GM23338 (cell line): Measurements from ENCODE around the gene ZMYND8. TPM values are rescaled to one million over a fixed set of nuclear protein-coding genes. Genes with fewer than 3 reads are reported as not detected.
"Not testable (repeated sequence)": the region's sequence is repeated elsewhere in the genome, so short reads cannot be mapped to it uniquely, and the experiment has no call there.

Source experiments
- ATAC-seq: fragments of 200-7000 bp; cut with Tn5 transposase; 3 replicates; pipeline ENCODE4 v1.9.1; 2020
- DNase-seq: peaks from one replicate; pipeline ENCODE4 v3.0.0-alpha.2; 2015; ENCODE audit warnings: low spot score
- H2AFZ ChIP-seq: fragments of 200-600 bp; sonication (generic); 2 replicates; pipeline ENCODE4 v1.8.0; 2016; ENCODE audit warnings: antibody characterized with exemption, mild to moderate bottlenecking, moderate library complexity
- H3F3A ChIP-seq: fragments of 200-600 bp; sonication (generic); replicated peaks from 2 replicates; pipeline ENCODE4 v1.8.0; 2017; ENCODE audit warnings: antibody characterized with exemption, mixed run types, low read depth
- H3K27ac ChIP-seq: fragments of 200-600 bp; sonication (generic); 2 replicates; pipeline ENCODE4 v1.6.1; 2016; ENCODE audit warnings: low read depth
- H3K27me3 ChIP-seq: fragments of 200-600 bp; sonication (generic); 2 replicates; pipeline ENCODE4 v1.8.0; 2016; ENCODE audit warnings: mild to moderate bottlenecking, mixed run types, moderate library complexity; ENCODE audit not compliant: insufficient read depth
- H3K36me3 ChIP-seq: fragments of 200-600 bp; sonication (generic); 2 replicates; pipeline ENCODE4 v1.8.0; 2016; ENCODE audit warnings: mild to moderate bottlenecking; ENCODE audit not compliant: insufficient read depth
- H3K4me1 ChIP-seq: fragments of 200-600 bp; sonication (generic); 2 replicates; pipeline ENCODE4 v1.8.0; 2016; ENCODE audit warnings: mild to moderate bottlenecking, moderate library complexity; ENCODE audit not compliant: insufficient read depth
- H3K4me2 ChIP-seq: fragments of 200-600 bp; sonication (generic); 2 replicates; pipeline ENCODE4 v1.7.1; 2017; ENCODE audit warnings: mixed run types
- H3K4me3 ChIP-seq: fragments of 200-600 bp; sonication (generic); 2 replicates; pipeline ENCODE4 v1.6.1; 2016; ENCODE audit warnings: mixed run types
- H3K79me2 ChIP-seq: fragments of 200-600 bp; sonication (generic); replicated peaks from 2 replicates; pipeline ENCODE4 v1.8.0; 2017; ENCODE audit warnings: mild to moderate bottlenecking; ENCODE audit not compliant: insufficient read depth
- H3K9me2 ChIP-seq: fragments of 200-600 bp; sonication (generic); 2 replicates; pipeline ENCODE4 v1.8.0; 2017; ENCODE audit not compliant: insufficient read depth
- H4K20me1 ChIP-seq: fragments of 200-600 bp; sonication (generic); replicated peaks from 2 replicates; pipeline ENCODE4 v1.8.0; 2017; ENCODE audit warnings: mild to moderate bottlenecking; ENCODE audit not compliant: insufficient read depth
- H3K27ac Mint-ChIP-seq: 2 replicates; pipeline ENCODE4 v1.8.0; 2020; ENCODE audit warnings: inconsistent platforms, mild to moderate bottlenecking, moderate library complexity, mixed read lengths
- H3K27me3 Mint-ChIP-seq: 3 replicates; pipeline ENCODE4 v1.8.0; 2022; ENCODE audit warnings: low read depth, mild to moderate bottlenecking, moderate library complexity, mixed read lengths, inconsistent platforms; ENCODE audit not compliant: insufficient read depth, poor library complexity
- H3K36me3 Mint-ChIP-seq: 3 replicates; pipeline ENCODE4 v1.8.0; 2021; ENCODE audit warnings: low read depth, mild to moderate bottlenecking, inconsistent platforms, moderate library complexity, mixed read lengths
- H3K4me1 Mint-ChIP-seq: 3 replicates; pipeline ENCODE4 v1.8.0; 2020; ENCODE audit warnings: mild to moderate bottlenecking, inconsistent platforms, mixed read lengths
- H3K4me3 Mint-ChIP-seq: 3 replicates; pipeline ENCODE4 v1.8.0; 2021; ENCODE audit warnings: moderate library complexity, mild to moderate bottlenecking, inconsistent platforms, mixed read lengths
- H3K9me3 Mint-ChIP-seq: 3 replicates; pipeline ENCODE4 v1.8.0; 2020; ENCODE audit warnings: moderate library complexity, mild to moderate bottlenecking, inconsistent platforms, mixed read lengths
- CREB1 ChIP-seq: fragments of 250-450 bp; sonication (Bioruptor Pico); IDR thresholded peaks from 2 replicates; pipeline ENCODE4 v1.5.0; 2020; ENCODE audit warnings: low read depth, mild to moderate bottlenecking, moderate library complexity
- EZH2 ChIP-seq: fragments of 200-600 bp; sonication (generic); IDR thresholded peaks from one replicate; pipeline ENCODE4 v1.8.0; 2017; ENCODE audit warnings: antibody characterized with exemption, mild to moderate bottlenecking, low read depth; ENCODE audit not compliant: unreplicated experiment
- EZH2phosphoT487 ChIP-seq: fragments of 200-600 bp; sonication (generic); IDR thresholded peaks from one replicate; pipeline ENCODE4 v1.8.1; 2018; ENCODE audit warnings: antibody characterized with exemption; ENCODE audit not compliant: unreplicated experiment
- ZNF114 ChIP-seq: fragments of 250-450 bp; sonication (Bioruptor Pico); IDR thresholded peaks from 2 replicates; pipeline ENCODE4 v1.5.0; 2020; ENCODE audit warnings: mild to moderate bottlenecking, moderate library complexity
- ZNF331 ChIP-seq: fragments of 250-450 bp; sonication (Bioruptor Pico); IDR thresholded peaks from 2 replicates; pipeline ENCODE4 v1.5.0; 2020; ENCODE audit warnings: low read depth, mild to moderate bottlenecking, moderate library complexity
- ZNF462 ChIP-seq: fragments of 250-450 bp; sonication (Bioruptor Pico); IDR thresholded peaks from 2 replicates; pipeline ENCODE4 v1.5.0; 2020; ENCODE audit warnings: mild to moderate bottlenecking, moderate library complexity
- polyA plus RNA-seq: library from polyadenylated mRNA; unstranded; fragments of >200 nt; fragmentation: Nextera tagmentation; extraction: Ambion mirVana; gene quantifications from 2 replicates; pipeline ENCODE4 v1.2.1, GENCODE V29; 2016
- total RNA-seq: library from RNA; depleted of rRNA; stranded (reverse); fragments of >200 nt; shearing (Covaris generic); gene quantifications from 2 replicates; pipeline ENCODE4 v1.2.3, GENCODE V29; 2014
- TF ChIP-seq, protein P1 (sequence below), 2 experiments: fragments of 200-600 bp in 1 of 2; sonication (generic) in 1 of 2; conservative IDR thresholded peaks; 2 replicates each; pipeline versions ENCODE4 v1.5.1 to v1.6.1; 2016 to 2017; ENCODE audit warnings: antibody characterized with exemption in 2 of 2, low read depth in 2 of 2, mild to moderate bottlenecking in 2 of 2, moderate library complexity in 1 of 2

ZMYND8 gene
- total and polyA plus RNA-seq, 2 experiments from 2014 or later, result 70.9 to 128 TPM

- H2AFZ ChIP-seq, result no peak overlapping the region
- H3K27me3 Mint-ChIP-seq, result peaks cover 9% of the 10 kb centered on the region
- H3F3A ChIP-seq, result peaks cover 7% of the 10 kb centered on the region; the same call in 1 of the 2 replicates
- H3K36me3 Mint-ChIP-seq, result peaks cover 31% of the 10 kb centered on the region
- peak overlapping the region; percentile 54 for H3K4me3 ChIP-seq
- peak; percentile 16 for ATAC-seq
- H3K36me3 ChIP-seq, result peaks cover 6% of the 10 kb centered on the region; the same call in 1 of the 2 replicates
- peak overlapping the region; percentile 93 for H3K27ac ChIP-seq
- H3K9me3 Mint-ChIP-seq, result no peaks in the 10 kb centered on the region; the same call in 2 of the 3 replicates
- H3K4me3 Mint-ChIP-seq, result peak overlapping the region; percentile 89
- peak overlapping the region; percentile 77 for H3K4me2 ChIP-seq
- H4K20me1 ChIP-seq, result no peaks in the 10 kb centered on the region; the same call in 1 of the 2 replicates
- H3K4me1 Mint-ChIP-seq, result peaks cover 45% of the 10 kb centered on the region
- H3K79me2 ChIP-seq, result peaks cover 68% of the 10 kb centered on the region
- no peaks in the 10 kb centered on the region for H3K27me3 ChIP-seq
- TF ChIP-seq CREB1 (CRISPR knock-in tag) (no peak), EZH2 (no peak)
- H3K9me2 ChIP-seq, result no peaks in the 10 kb centered on the region
- peak; percentile 40 for DNase-seq
- peak overlapping the region; percentile 96 for H3K27ac Mint-ChIP-seq
- peaks cover 62% of the 10 kb centered on the region for H3K4me1 ChIP-seq
Observed at GRCh38 chr20:47368301-47368700, 11.8 kb upstream of the ZMYND8 start.

GRCh38 chr20:47366301-47366700 lies 9.8 kb upstream of the ZMYND8 start:
- H3K4me2 ChIP-seq, result peak overlapping the region; percentile 77; the same call in 1 of the 2 replicates
- H3K27me3 Mint-ChIP-seq, result not testable (repeated sequence)

DNA sequence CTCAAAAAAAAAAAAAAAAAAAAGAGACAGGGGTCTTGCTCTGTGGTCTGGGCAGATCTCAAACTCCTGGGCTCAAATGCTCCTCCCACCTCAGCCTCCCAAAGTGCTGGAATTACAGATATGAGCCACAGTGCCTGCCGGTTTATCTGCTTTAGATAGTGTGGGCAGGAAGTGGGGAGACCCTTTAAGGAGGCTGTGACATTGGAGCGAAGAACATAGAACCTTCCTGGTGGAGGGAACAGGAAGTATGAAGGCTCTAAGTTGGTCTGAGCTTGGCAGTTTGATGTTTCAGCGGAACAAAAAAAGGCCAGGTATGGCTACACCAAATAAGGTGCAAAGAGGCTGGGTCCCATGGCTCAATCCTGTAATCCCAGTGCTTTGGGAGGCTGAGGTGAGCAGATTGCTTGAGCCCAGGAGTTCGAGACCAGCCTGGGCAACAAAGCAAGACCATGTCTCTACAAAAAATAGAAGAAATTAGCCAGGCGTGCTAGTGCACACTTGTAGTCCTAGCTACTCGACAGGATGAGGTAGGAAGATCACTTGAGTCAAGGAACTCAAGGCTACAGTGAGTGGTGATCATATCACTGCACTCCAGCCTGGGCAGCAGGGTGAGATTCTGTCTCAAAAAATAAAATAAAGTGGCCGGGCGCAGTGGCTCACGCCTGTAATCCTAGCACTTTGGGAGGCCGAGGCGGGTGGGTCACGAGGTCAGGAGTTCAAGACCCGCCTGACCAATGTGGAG lies 8.7 kb upstream of the ZMYND8 start:
- Histone ChIP-seq H3K36me3 (peaks cover 6% of the 10 kb centered on the region; the same call in 1 of the 2 replicates), H3K4me2 (peak overlapping the region; percentile 29; the same call in 1 of the 2 replicates), H4K20me1 (no peaks in the 10 kb centered on the region; the same call in 1 of the 2 replicates), H3K9me2 (no peaks in the 10 kb centered on the region), H3K4me3 (no peak overlapping the region), H3K27ac (peak overlapping the region; percentile 79), H3K79me2 (peaks cover 96% of the 10 kb centered on the region), H3K27me3 (no peaks in the 10 kb centered on the region), H3F3A (peaks cover 20% of the 10 kb centered on the region), H3K4me1 (peaks cover 64% of the 10 kb centered on the region), H2AFZ (no peak overlapping the region)
- H3K27ac Mint-ChIP-seq, result peak overlapping the region; percentile 85
- DNase-seq (no peak), ATAC-seq (no peak)
- no peaks in the 10 kb centered on the region; the same call in 2 of the 3 replicates for H3K9me3 Mint-ChIP-seq
- peak overlapping the region; percentile 43; the same call in 2 of the 3 replicates for H3K4me3 Mint-ChIP-seq
- H3K4me1 Mint-ChIP-seq, result peaks cover 46% of the 10 kb centered on the region
- H3K27me3 Mint-ChIP-seq, result peaks cover 14% of the 10 kb centered on the region
- H3K36me3 Mint-ChIP-seq, result peaks cover 48% of the 10 kb centered on the region
- TF ChIP-seq EZH2phosphoT487 (no peak), ZNF331 (CRISPR knock-in tag) (no peak), ZNF114 (CRISPR knock-in tag) (no peak), ZNF462 (no peak)
- TF ChIP-seq, protein P1, sequence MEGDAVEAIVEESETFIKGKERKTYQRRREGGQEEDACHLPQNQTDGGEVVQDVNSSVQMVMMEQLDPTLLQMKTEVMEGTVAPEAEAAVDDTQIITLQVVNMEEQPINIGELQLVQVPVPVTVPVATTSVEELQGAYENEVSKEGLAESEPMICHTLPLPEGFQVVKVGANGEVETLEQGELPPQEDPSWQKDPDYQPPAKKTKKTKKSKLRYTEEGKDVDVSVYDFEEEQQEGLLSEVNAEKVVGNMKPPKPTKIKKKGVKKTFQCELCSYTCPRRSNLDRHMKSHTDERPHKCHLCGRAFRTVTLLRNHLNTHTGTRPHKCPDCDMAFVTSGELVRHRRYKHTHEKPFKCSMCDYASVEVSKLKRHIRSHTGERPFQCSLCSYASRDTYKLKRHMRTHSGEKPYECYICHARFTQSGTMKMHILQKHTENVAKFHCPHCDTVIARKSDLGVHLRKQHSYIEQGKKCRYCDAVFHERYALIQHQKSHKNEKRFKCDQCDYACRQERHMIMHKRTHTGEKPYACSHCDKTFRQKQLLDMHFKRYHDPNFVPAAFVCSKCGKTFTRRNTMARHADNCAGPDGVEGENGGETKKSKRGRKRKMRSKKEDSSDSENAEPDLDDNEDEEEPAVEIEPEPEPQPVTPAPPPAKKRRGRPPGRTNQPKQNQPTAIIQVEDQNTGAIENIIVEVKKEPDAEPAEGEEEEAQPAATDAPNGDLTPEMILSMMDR (conservative IDR thresholded peaks at IDR 0.05; ENCODE audit: low read depth in 2 of 2), result no peak

More at GRCh38 chr20:47366301-47366700, 9.8 kb upstream of the ZMYND8 start:
- peaks cover 40% of the 10 kb centered on the region for H3K4me1 Mint-ChIP-seq
- H3K27ac Mint-ChIP-seq, result peak overlapping the region; percentile 86
- peak overlapping the region; percentile 42; the same call in 1 of the 2 replicates for H3K4me3 ChIP-seq
- H2AFZ ChIP-seq, DNase-seq, ATAC-seq, H4K20me1 ChIP-seq, H3K36me3 ChIP-seq, H3K27me3 ChIP-seq, H3K9me2 ChIP-seq, H3K27ac ChIP-seq, H3K9me3 Mint-ChIP-seq: not testable (repeated sequence)
- peaks cover 62% of the 10 kb centered on the region for H3K4me1 ChIP-seq
- peaks cover 17% of the 10 kb centered on the region for H3F3A ChIP-seq
- peak overlapping the region; percentile 60 for H3K4me3 Mint-ChIP-seq
- H3K79me2 ChIP-seq, result peaks cover 88% of the 10 kb centered on the region
- peaks cover 45% of the 10 kb centered on the region for H3K36me3 Mint-ChIP-seq
